Middle frontal gyrus (tissue), 1 donor: ENCODE results near the gene AAMP.

ENCODE experiments used
- DNase-seq: peaks from one replicate; pipeline ENCODE4 v3.0.0-alpha.2; 2015; ENCODE audit warnings: low spot score; ENCODE audit errors: extremely low spot score

Gene AAMP

DNA sequence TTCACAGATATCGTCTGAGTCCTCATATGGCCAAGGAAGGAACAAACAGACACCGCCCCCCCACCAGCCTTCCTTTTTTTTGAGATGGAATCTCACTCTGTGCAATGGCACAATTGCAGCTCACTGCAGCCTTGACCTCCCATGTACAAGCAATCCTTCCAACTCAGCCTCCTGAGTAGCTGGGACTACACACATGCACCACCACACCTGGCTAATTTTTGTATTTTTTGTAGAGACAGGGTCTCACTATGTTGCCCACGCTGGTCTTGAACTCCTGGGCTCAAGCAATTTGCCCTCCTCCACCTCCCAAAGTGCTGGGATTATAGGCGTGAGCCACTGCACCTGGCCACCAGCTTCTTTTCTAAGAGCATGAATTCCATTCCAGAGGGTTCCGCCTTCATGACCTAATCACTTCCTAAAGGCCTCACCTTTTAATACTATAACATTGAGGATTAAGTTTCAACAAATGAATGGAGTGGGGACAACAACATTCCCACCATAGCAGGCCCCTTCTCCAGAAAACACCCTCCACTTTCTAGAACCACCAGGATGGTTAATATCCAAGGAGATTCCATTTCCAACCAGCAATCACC, 24.6 kb upstream of the AAMP start:
- DNase-seq = no peak

DNA sequence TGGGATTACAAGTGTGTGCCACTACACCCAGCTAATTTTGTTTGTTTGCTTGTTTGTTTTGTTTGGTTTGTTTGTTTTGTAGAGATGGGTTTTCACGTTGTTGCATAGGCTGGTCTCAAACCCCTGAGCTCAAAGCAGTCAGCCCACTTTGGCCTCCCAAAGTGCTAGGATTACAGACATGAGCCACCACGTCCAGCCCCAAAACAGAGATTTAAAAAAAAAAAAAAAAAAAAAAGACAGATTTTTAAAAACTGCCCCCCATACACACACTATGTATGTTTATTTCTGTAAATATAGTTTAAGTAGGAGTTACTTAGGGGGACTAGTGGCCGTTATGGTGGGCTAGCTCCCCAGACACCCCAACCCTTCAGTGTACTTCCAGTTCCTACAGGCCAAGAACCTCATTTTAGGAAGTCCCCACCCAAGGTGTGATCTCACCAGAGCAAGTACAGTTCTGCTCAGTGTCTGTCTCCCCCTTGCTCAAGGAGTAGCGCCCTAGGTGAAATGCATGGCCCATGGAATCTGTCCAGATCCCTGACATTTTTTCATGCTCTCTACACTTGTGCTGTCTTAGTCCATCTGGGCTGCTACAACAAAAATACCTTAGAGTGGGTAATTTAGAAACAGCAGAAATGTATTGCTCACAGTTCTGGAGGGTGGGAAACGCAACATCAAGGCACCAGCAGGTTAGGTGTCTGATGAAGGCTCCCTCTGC, 23.9 kb upstream of the AAMP start:
- DNase-seq = no peak

DNA sequence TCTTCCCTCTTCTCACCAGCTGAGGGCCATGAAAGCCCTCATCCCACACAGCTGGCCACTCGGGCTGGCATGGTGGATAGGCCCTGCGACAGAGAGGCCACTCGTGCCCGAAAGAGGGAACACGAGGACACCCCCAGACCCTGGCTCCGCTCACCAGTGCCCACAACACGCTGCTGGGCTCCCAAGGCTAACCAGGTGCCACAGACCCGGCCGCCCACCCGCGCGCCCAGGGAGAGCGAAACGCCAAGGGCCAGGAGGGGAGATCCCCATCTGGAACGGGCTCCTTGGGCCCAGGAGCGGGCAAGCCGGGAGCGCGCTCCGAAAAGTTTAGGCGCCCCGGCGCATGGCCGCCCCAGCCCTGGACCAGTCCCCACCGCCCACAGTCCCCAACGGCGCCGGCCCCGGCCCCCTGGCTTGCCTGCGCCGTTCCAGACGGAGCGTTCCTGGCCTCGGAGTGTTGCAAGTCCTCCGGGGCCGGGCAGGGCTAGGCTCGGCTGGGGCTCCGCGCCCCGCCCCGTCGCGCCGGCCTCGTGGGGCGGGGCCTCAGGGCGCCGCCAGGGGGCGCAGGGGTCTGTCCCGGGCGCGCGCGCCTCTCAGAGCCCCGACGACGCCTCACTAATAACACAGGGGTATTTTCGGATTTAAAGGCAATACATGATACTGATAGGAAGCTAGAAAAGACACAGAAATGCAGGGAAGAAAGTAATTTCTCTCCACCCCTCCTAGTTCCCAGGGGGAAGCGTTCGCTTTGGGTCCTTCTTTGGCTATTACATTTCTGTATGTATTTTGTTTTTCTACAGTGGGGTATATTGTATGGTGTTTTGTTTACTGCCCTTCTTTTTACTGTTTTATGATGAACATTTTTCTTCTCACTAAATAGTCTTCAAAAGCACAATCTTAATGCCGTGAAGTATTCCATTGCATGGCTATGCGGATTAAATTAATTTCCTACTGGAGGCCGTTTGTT, 22.4 kb upstream of the AAMP start, which contains the start of gene TMBIM1:
TSS of gene TMBIM1 (minus strand) at position 456 of the 967 bp plus-strand sequence. CDS start 10,362 bp downstream, outside the sequence.
- DNase-seq = no peak

DNA sequence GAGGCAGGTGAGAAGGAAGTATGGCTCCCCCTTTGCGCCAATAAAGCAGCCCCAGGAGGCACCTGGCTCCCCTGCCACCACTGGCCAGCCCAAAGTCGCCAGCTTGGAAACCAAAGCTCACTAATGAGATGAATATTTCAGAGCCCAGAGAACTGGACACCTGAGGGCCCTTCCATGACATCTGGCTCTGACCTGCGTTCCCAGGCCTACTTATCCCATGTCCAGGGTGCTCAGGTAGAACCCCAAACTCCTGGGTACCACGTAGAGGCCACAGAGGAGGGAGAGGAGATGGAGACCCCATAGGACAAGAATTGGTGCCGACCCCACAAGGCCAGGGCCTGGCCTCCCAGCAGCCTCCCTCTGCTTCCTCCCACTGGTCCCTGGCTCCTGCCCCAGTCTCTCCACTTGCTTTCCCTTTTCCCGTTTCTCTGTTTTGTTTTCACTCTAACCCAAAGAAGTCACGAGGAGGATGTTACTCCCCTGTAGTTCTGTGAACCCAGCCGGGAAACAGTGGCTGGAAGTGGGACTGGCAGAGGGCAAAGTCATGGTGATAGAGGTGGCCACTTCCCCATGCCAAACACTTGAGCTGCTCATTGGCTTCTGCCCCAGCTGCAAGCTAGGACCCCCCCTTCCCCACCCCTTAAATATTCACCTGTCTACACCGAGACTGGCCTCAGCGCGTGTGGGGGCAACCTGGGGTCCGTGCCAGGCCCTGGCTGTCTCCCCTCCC, 21.5 kb upstream of the AAMP start:
- no peak for DNase-seq

DNA sequence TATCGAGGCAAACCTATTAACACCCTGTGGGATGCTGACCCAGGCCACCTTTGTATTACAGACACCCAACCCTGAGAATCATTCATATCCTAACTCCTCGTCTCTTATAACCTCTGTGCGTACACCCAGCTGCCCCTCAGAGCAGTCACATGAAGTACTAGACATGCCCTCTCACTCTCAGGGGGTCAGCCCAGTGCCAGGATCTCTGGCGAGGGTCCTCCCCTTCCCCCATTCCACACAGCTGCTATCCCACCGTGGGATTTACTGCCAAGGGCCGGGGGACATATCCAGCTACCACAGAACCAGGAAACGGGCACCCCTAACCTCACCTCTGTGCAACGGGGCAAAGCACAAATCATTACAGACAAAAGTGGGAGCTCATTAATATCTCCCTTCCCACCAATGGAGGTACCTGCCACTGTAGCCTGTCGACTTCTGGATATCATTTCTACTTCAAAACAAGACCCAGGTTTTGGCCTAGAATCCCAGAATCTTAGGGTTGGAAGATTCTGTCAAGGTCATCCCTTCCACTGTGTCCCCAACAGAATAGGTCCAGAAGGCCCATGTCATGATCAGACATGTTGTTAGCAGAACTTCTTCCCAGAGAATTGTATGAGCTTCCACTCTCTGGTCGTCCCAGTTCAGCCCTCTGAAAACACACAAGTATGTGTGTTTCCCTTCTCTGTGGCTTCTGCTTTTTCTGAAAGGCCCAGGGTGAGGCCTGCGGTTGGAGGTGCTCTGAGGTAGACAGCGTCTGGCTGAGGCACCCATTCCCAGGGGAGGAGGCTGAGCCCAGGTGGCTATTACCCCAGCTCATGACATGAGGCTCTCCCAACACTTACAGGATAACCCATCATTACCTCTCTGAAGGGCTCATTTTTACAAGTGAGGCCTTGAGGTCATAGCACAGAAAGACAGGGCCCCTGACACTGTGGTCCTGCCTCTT, 20.7 kb upstream of the AAMP start:
- DNase-seq = no peak

DNA sequence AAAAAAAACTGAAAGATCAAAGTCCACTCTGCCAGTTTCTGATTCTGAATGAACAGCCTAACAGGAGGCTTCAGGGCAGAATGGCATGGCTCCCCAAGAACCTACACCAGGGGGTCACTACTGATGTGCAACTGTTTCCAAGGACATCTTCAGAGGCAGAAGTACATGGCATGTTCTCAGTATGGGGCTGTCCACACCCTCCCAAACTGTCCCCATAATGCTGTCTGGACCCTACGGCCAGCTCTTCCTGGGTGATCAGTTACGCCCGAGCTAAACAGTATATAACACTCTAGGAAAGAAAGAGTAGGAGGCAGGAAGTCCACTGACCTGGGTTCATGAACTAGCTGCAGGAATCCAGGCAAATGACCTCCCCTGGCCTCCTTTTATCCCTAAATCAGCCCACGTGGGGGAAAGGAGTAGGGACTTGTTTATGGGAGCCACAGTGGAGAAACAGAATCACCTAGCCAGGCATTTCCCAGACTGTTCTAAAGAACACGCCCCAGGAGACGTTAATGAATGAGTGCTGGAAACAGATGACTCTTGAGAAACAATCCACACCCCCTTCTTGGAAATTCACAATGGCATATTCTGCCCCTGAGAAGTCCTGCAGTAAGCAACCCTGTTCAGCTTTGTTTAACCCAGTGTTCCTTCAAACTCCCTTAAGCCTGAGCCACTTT, 19.8 kb upstream of the AAMP start:
- no peak for DNase-seq

DNA sequence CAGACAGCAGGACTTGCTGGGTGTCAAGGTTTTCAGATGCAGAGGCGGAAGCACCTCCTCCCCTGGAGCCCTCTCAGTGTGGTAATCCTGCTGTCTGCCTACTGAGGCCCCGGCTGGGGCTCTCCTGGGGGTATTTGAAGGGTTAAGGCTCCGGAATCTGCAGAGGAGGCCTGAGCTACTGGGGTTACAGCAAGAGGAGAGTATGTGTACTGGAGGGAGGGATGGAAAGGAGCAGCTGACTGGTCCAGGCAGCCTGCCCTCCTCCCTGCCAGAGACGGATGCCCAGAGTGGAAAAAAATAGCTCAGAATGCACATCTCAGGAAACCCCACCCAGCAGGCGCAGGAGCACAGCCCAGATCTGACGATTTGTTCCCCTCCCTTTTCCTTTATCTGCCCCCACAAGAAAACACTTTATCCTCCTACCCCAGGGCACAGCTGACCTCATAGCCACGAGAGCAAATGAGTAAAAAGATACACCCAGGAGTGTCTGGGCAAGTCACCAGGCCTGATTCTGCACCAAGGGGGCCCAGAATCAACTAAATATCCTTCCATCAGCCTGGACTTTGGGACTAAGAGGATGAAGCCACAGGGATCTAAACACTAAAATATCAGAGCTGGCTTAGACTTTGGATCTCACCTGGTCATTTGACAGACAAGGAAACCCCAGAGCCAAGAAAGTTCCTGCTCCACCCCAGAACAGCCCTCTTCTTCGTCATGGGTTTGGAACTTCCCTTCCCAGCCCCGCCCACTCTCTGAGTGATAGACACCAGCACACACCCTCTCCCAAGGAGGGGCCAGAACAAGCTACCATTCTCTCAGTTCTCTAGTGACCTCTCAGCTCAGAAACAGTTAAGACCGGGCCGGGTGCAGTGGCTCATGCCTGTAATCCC, 16.9 kb upstream of the AAMP start:
- DNase-seq = peak; percentile 76

DNA sequence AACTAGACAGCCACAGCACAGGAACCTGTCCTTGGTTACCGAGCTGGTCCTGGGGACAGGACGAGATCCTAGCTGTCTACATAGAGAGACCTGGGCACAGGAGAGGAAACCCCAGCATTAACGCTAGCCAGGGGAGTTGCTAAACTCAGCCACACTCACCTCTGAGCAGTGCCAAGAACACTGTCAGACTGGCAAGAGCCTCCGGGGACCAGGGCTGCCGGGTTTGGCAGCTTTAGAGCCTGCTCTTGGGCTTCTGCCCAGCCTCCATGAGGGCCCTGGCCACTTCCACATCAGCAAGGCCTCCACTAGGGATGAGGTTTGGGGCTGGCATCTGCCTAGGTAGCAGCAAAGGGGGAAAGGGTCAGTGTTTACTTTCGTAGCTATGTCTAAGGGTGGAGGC, 15.7 kb upstream of the AAMP start:
- DNase-seq = no peak

DNA sequence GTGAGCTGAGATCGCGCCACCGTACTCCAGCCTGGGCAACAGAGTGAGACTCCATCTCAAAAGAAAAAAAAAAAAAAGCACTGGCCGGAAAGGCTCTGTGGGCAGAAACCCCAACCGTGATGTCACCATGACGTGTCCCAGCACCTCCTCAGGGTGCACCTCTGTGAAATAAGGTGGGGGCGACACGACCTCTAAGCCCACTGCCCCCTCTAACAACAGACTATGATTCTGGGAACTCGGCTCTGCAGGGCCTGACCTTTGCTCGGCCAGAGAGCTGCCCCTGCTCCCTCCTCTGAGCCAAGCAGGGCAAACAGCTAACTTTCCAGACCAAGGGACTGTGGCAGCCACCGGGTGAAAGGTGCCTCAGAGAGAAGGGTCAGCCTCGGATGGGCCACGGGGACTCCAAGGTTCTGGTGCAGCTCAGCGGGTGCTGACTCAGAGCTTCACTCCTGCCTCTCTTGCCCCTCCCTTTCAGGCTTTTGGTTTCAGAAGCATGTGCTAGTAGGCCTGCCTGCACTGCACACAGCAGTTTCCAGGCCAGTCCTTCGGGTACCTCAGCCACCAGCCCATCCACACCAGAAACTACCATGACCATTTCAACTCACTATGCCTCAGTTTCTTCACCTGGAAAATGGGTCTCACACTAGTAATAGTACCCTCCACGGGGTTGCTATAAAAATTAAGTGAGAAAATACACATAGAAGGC, 14.3 kb upstream of the AAMP start:
- DNase-seq = no peak

DNA sequence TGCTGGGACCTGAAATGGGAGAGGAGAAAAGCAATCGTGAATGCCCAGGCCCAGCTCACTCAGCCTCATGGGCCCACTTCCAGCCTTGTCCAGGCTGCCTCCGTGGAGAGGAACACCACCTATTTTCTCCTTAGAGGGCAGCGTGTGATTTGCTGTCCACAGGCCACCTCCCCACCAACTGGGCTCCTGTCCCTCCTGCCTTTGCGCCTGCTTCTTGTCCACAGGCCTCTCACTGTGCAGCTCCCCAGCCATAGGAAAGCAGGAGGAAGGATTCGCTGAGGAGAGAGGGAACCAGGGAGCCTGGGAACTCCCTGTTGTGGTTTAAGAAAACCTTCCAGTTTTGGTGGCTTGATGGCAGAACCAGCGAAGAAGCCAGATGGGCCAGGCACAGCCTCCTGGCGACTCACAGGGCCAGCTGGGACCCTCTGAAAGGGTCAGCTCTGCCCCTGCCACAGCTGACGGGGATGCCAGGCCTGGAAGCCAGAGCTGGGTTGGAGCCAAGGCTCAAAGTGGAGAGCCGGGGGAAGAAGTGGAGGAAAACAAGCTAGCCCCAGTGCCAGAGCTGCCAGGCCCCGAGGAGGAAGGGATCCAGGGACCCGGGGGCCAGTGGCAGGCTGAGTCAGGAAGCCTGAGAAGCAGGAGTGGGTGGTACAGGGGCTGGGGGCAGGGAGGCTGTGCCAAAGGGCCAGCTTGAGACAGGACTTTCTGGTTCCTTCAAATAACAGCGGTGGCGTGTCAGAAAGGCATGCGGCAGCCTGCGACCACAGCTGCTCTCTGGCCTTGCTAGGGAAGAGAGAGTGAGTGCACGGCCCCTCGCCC, 12.4 kb upstream of the AAMP start:
- DNase-seq = no peak

DNA sequence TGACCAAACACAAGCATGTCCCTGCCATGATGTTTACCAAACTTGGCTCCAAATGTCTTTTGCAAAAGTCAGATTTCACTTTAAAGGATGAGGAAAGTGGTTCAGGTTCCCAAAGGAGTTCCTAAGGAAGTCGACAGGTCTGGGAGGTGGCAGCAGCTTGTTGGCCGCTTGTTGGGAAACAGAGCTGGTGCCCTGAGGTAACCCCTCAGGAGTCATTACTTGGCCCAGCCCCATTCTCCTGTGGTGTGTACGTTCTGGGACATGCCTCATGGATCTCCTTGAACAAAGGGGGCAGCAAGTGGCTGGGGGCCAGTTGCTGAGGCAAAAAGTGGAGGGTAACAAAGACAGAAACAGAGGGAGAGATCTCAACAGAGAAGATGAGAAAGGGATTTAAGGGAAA, 11.5 kb upstream of the AAMP start:
- no peak for DNase-seq

DNA sequence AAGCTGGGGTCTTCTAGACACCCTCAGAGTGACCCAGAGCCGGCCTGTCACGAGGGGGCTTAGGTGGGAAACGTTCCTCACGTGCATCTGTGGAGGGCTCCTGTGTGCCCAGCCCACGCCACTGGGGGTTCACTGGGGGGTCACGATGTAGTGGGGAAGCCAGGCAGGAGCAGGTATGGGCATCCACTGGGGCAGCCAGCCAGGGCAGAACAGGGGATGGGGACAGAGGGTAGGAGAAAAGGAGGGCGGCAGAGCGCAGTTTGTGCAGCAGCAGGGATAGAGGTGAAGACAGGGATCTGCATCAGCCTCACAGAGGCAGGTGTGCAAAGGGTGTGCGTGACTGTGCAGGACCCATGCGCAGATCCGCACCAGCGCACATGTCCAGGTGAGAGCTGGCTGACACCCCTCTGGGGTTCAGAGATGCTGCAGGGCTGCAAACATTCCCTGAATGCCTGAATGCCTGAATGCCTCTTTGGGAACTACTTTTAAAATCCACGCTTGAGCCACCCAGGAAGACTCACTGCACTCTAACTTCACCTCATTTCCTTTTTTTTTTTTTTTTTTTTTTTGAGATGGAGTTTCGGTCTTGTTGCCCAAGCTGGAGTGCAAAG, 10.4 kb upstream of the AAMP start:
- DNase-seq = no peak

DNA sequence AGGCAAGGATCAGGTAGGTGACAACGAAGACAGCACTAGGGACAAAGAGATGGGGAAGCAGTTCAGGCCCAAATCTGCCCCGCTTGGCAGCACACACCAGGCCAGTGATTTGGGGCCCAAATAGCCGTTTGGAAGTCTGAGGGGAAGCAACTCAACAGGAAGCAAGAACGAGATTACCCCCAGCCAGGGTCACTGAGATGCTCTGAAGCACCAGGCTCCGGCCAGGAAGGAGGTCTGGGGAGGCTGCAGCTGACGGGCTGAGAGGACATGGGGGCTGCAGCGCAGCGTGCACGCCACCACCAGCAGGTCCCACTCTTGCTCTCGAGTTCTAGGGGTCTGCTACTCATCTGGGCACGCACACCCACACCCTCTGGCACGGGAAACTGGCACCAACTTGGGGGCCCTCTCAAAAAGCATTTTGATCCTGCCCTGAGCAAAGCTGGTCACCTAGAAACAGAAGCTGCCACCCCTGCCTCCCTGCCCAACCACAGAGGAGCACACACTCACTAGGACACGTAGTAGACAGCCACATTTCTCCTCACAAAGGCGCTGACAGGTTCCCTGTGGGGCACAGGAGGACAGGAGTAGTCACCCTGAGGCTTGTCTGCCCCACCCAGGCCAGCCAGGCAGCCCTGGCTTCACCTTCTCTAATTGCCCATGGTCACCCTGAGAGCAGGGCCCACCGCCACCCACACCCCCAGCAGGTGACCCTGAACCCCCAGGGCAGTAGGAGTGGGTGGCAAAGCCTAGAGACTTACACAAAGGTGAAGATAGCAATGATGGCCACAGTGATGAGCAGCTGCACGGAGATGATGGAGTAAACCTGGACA, 8.8 kb upstream of the AAMP start:
- no peak for DNase-seq

DNA sequence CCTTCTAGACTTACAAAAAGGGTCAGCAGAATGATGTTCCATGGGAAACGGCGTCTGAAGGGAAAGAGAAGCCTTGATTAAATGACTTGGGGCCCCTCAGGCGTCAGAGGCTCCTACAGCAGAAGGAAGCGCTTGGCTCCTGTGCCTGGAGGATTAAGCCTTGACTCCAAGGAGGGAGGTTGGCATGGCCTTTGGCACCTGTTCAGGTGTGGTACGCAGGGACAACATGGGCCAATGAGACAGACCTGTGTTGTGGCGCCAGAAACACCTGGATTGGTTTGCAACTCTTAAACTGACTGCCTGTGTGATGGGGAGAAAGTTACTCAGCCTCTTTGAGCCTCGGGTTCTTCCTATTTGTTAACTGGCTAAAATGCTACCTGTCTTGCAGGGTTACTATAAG, 8.0 kb upstream of the AAMP start:
- no peak for DNase-seq

DNA sequence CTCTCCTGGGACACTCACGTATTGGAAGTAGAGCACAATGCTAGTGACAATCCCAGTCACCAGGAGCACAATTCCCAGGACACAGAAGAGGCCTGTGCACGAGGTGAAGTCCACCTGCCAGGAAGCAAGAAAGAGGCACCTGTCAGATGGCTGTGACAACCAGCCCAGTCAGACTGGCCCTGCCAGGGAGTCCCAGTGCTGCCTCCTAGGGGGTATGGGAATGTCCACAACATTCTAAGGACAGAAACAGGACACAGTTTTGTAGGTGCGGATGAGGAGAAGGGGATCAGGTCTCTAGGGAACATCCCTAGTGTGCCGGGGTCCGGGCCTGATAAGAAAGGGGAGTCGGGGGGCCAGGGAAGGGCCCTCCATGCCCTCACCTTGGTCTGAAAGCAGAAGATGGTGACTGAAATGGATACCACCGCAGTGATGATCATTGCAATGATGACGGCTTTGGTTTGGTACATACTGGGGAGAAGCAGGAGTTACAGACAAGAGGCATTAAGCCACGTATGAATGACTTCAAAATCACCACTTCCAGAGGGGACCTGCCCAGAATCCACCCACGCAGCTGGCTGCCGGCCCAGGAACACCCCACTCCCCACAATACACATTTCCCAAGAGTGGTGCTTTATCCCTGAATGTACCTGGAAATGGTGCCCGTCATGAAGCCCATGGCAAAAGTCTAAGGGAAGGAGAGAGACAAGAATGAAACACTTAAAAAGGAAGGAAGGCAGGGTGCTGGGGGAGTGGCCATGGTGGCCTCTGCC, 7.2 kb upstream of the AAMP start:
- no peak for DNase-seq
